Frontal cortex (tissue), 4 donors: ENCODE data around the gene ECT2L. TPM values are rescaled to one million over a fixed set of nuclear protein-coding genes. Genes with fewer than 3 reads are reported as not detected.

Experiments used
- DNase-seq, 2 donors: peaks; one replicate each; pipeline ENCODE4 v3.0.0; 2012; ENCODE audit warnings: low spot score in 2 of 2
- FAIRE-seq: peaks from 2 replicates; lab custom pipeline; 2012; peaks lifted over from hg19 to GRCh38; lab: Jason Lieb, UNC
- total RNA-seq: library from RNA; depleted of rRNA; stranded (reverse); fragments of >200 nt; gene quantifications from one replicate; pipeline ENCODE4 v1.2.3, GENCODE V29; 2014
- donor health status: control.
- donor health status: control.
- donor health status: control.

The ECT2L gene, protein sequence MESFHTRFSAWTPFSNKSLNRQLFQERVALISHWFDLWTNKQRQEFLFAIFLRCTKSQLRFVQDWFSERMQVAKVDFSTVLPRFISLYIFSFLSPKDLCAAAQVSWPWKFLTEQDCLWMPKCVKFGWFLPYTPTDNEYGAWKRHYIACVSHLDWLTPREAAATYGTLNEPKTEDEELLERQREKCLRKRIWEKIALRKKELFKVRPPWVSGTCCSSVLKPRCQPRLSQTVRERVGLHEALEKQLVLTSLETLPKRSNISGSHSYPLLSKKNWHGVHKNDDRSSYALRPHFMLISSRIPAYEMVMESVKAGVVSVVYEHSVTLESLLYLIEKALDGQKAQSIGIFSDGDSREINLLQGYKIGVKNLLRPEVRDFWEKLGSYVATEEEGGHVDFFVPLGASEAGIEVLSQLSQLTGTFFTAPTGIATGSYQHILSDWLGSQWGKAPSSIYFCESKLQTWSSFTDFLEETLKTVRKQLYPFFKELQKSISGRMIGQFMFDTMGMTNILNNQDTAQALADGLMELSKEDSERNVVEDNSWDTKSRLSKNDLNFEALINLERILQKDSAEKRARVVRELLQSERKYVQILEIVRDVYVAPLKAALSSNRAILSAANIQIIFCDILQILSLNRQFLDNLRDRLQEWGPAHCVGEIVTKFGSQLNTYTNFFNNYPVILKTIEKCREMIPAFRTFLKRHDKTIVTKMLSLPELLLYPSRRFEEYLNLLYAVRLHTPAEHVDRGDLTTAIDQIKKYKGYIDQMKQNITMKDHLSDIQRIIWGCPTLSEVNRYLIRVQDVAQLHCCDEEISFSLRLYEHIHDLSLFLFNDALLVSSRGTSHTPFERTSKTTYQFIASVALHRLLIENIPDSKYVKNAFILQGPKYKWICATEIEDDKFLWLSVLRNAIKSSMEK
- 0.82 TPM for total RNA-seq

GRCh38 chr6:138795809-138796603, at the start of gene ECT2L:
TSS of gene ECT2L (plus strand) at chr6:138796087. CDS start at chr6:138813275, 17,188 bp downstream.
- no peak for DNase-seq
- FAIRE-seq = no peak

DNA sequence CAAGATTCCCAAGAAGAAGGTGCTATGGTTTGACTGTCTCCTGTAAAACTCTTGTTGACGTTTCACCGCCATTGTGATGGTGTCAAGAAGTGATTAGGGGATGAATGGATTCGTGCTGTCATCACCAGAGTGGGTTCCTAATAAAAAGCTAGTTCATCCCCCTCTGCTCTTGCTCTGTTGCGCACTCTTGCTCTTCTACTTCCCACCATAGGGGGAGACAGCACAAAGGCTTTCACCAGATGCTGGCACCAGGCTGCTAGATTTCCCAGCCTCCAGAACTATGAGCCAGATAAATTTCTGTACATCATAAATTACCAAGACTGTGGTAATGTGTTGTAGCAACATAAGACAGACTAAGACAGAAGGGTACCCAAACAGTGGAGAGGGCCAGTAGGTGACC, 43.9 kb upstream of the ECT2L start:
- FAIRE-seq (no peak), DNase-seq (no peak)

DNA sequence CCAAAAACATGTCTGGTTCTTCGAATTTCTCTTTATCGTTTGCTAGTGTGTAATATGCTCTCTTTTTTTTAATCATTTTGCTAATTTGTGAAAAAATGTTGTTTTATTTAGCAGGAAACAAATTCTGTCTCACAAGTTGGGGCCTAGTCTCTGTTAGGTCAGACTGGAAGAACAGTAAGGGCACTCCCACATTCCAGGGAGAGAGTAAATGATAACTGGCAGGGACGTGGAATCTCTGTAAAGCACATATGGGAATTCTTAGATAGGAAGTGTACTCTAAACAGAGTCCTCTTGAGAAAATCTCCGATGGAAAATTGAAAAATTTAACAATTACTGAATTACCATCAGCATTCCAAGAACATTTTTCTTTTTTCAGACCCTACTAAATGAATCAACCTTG, 38.8 kb upstream of the ECT2L start:
- no peak for FAIRE-seq
- no peak for DNase-seq

GRCh38 chr6:138765896-138766655, 29.8 kb upstream of the ECT2L start:
- DNase-seq = peak; percentile 10 to 39
- peak; percentile 91 for FAIRE-seq

DNA sequence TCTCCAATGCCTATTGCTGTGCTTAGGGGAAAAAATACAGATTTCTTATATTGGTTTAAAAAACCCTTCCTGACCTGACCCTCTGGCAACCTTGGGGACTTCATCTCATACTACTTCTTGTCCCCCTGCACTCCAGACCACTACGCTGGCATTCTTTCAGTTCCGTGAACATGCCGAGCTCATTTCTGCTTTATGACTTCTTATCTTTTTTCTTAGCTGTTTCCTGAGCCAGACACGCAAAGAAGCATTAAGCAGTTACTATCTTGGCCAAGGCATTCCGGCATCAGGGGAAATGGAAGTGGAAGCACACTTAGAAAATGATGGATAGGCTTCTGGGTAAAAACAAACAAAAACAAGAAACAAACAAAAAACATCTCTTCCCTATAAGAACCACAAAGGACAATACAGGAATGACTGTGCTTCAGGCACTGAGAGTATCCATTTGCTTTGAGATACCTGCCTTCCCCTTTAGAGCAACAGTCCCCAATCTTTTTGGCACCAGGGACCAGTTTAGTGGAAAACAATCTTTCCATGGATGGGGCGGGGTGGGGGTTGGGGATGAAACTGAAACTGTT, 26.7 kb upstream of the ECT2L start:
- FAIRE-seq (no peak), DNase-seq (no peak)

- FAIRE-seq (no peak), DNase-seq (no peak)
Measured at GRCh38 chr6:138772596-138773176, 23.2 kb upstream of the ECT2L start.

GRCh38 chr6:138773177-138774091, 22.5 kb upstream of the ECT2L start, which contains the start of gene CCDC28A:
TSS of gene CCDC28A (plus strand) at chr6:138773769. CDS start at chr6:138776121, 2,352 bp downstream.
- DNase-seq = peak; percentile 66 to 79
- peak; percentile 50 for FAIRE-seq

GRCh38 chr6:138774370-138774769, 21.5 kb upstream of the ECT2L start:
- DNase-seq (no peak), FAIRE-seq (no peak)

- FAIRE-seq (peak; percentile 40), DNase-seq (no peak)
Measured at GRCh38 chr6:138776659-138777058, 19.2 kb upstream of the ECT2L start.

- DNase-seq = no peak
- no peak for FAIRE-seq
Measured at GRCh38 chr6:138778331-138778730, 17.6 kb upstream of the ECT2L start.

- no peak for DNase-seq
- FAIRE-seq = no peak
Measured at GRCh38 chr6:138782243-138782642, 13.6 kb upstream of the ECT2L start.

- FAIRE-seq (no peak), DNase-seq (no peak)
Measured at GRCh38 chr6:138785079-138785478, 10.8 kb upstream of the ECT2L start.

GRCh38 chr6:138785980-138786379, 9.9 kb upstream of the ECT2L start:
- FAIRE-seq = no peak

DNA sequence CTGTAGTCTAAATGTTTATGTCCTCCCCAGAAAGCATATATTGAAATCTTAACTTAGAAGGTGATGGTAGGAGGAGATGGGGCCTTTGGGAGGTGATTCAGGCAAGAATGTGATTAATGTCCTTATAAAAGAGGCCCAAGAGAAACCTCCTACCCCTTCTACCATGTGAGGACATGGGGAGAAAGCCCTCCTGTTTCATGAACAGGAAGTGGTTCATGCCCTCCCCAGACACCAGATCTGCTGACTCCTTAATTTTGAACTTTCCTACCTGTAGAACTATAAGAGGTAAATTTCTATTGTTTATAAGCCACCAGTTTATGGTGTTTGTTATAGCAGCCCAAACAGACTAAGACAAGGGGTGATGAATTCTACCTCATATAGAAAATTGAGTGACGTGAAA, 8.7 kb upstream of the ECT2L start:
- FAIRE-seq = no peak
- no peak for DNase-seq

More at GRCh38 chr6:138785980-138786379, 9.9 kb upstream of the ECT2L start:
- DNase-seq = no peak

GRCh38 chr6:138796771-138797170, 884 bp downstream of the ECT2L start:
- no peak for DNase-seq
- no peak for FAIRE-seq

DNA sequence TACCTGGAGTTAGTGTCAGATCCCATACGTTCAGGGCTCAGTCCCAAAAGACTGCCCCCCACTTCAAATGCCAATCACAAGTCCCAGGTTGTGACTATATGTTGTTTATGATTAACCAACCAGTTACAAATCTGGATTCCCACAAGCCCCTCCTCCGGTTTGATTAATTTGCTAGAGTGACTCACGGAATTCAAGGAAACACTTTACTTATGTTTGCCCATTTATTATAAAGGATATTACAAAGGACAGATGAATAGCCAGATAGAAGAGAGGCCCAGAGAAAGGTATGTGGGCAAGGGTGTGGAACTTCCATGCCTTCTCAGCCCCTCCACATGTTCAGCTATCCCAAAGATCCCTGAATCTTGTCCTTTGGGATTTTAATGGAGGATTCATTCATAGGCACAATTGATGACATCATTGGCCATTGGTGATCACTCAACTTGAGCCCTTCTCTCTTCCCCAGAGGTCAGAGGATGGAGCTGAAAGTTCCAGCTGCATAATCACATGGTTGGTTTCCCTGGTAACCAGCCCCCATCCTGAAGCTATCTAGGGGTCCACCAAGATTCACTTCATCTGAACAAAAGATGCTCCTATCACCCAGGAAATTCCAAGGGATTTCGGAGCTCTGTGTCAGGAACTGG, 2.0 kb downstream of the ECT2L start:
- FAIRE-seq = no peak

More for the DNA sequence above, 2.0 kb downstream of the ECT2L start:
- no peak for DNase-seq
